ENCODE measurements around the gene WRNIP1.
A peak's percentile ranks its signal among the peaks of the same experiment; 100 is the strongest.

The WRNIP1 gene

GRCh38 chr6:2763345-2763841 is 1.8 kb upstream of the WRNIP1 start:
- DNase-seq (ENCODE audit: low read depth) = no peak

DNA sequence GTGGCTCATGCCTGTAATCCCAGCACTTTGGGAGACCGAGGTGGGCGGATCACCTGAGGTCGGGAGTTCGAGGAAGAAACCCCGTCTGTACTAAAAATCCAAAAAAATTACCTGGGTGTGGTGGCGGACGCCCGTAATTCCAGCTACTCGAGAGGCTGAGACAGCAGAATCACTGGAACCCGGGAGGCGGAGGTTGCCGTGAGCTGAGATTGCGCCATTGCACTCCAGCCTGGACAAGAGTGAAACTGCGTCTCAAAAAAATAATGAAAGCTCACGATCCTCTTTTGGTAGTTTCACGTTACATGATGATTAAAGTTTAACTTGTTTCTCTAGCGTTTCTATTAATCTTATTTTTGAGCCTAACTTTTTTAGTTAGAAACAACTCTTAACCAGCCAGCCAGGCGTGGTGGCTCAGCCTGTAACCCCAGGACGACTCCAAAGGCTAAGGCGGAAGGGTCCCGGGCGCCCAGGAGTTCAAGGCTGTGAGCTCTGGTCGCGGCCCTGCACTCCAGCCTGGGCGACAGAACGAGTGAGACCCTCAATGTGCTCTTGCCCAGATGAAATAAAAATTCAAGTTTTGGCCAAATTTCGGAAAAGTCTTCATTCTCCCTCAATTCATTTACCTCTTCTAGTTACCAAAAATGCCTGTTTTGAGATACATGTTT is 1.2 kb upstream of the WRNIP1 start:
- DNase-seq (ENCODE audit: low read depth) = no peak

GRCh38 chr6:2764610-2765165 is 505 bp upstream of the WRNIP1 start:
- DNase-seq (ENCODE audit: low read depth) = peak; percentile 34

- DNase-seq (ENCODE audit: low read depth) = no peak
These were observed 938 bp downstream of the WRNIP1 start for GRCh38 chr6:2765896-2766766.

- DNase-seq (ENCODE audit: low read depth) = no peak
These were observed 1.8 kb downstream of the WRNIP1 start for GRCh38 chr6:2766767-2767656.

DNA sequence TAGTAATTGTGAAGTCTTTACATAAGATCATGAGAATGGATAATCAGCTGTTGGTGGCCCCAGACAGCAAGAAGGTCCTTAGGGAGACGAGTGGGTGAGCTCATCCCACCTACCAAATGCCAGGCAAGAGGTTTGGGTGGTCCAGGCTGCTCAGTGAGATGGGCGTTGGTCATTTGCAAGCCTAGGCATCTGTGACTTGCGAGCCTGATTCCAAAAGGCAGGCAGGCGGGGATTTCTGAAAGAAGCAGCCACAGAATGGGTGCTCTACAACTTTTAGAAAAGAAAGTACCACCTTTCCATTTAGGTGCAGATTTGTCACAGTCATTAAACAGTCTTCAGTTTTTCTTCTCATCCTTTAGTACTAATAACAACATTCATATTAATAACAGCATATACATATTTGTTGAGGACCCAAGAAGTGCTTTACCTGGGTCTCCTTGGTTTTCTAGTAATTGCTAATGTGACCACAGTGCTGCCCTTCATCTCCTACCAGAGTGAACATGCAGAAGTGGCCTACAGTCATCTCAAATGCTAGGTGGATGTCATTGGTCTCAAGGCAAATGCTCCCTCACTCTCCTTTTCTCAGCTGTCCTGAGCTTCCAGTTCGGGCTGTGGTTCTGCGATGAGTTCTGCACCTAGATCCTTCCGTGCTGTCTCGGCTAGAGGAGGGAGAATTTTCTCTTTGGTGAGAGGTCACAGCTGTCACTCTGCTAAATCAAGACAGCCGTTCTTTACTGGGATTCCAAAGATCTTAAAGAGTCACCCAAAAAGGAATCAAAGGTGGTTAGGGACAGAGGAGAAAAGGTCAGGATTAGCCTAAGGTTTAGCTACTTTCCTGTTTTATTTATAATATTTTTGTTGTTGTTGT is 2.7 kb downstream of the WRNIP1 start:
- DNase-seq (ENCODE audit: low read depth) = no peak

- DNase-seq (ENCODE audit: low read depth) = no peak
These were observed 3.5 kb downstream of the WRNIP1 start for GRCh38 chr6:2768696-2769095.

GRCh38 chr6:2770171-2770570 is 5.0 kb downstream of the WRNIP1 start:
- no peak for DNase-seq (ENCODE audit: low read depth)

GRCh38 chr6:2771079-2771478 is 5.9 kb downstream of the WRNIP1 start:
- DNase-seq (ENCODE audit: low read depth) = no peak

- DNase-seq (ENCODE audit: low read depth) = no peak
These were observed 7.6 kb downstream of the WRNIP1 start for GRCh38 chr6:2772840-2773239.

DNA sequence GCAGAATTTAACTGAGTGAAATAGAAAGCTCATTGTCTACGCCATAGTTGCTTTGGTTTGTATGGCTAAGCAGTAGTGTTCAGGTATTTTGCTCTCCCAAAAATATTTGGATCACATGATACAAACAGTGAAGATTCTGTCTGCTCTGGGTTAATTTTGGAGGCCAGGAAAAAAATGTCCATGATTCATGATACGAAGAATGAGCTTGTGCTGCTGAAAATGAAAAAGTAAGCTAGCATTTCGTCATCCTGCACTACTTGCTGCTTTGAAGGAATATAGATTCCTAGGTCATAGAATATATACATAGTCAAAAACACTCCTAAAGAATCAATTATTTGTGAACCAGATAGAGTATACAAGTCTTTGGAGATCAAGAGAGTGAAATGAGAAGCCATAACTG is 8.3 kb downstream of the WRNIP1 start:
- DNase-seq (ENCODE audit: low read depth) = no peak

- no peak for DNase-seq (ENCODE audit: low read depth)
These were observed 9.8 kb downstream of the WRNIP1 start for GRCh38 chr6:2775003-2775402.

DNA sequence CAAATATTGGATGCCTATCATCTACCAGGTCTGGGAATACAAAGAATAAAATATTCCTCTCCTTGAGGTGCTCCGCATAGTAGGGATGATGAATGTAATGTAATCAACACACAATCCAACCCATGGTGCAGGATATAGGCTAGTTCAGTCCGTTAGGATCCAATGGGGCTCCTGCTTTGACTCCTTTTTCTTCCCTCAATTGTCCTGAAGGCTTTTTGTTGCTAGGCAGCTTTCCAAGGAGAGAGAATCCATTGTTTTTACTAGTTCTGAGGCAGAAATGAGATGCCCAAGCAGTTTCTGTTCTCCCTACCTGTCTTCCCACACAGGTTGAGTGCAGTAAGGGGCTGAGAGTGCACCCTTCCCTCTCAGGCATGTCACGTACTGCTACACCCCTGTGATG is 12.1 kb downstream of the WRNIP1 start:
- no peak for DNase-seq (ENCODE audit: low read depth)

- no peak for DNase-seq (ENCODE audit: low read depth)
These were observed 15.0 kb downstream of the WRNIP1 start for GRCh38 chr6:2780102-2780737.

DNA sequence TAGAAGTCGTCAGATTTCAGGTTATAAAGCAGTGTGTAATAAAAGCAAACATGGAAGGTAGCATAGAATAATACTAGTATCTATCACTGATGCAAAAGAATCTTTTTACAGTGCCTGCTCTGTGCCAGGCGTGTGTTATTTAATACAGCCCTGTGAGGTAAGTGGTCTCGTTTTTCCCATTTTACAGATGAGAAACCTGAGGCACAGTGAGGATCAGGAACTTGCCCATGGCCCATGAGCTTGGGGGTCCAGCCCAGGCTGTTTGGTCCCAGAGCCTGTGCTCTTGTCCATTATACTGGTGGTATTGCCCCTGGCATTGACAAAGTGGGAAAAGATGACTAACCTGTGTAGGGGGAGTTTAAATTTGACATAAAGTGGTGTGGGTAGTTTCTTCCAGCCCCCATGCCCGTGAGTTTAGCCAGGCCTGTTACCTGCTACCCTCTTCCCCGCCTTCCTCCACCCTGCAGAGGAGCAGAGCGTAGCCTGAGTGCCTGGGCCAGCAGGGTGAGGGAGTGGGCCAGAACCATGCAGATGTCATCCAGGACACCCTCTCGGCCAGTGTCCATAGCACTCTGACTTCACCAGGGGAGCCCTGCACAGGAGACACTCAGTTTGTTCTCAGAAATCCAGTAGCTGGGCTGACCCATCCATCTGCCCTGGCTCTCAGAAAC is 16.6 kb downstream of the WRNIP1 start:
- no peak for DNase-seq (ENCODE audit: low read depth)

DNA sequence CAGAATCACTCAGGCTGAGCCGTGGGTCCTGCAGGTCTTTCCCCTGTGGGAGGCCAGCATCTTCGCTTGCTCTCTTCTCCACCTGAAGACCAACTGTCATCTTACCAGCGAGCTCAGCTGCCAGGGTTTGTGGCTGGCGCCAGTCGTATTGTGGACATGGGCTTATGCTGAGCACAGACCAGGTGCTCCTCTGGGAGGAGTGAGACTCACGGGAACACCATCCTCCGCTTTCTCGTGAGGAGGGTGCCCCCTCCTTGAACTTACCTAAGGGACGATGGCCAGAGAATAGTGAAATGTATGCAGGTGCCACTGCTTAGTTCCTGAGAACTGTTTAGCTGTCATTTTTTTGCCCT is 17.1 kb downstream of the WRNIP1 start:
- no peak for DNase-seq (ENCODE audit: low read depth)

DNA sequence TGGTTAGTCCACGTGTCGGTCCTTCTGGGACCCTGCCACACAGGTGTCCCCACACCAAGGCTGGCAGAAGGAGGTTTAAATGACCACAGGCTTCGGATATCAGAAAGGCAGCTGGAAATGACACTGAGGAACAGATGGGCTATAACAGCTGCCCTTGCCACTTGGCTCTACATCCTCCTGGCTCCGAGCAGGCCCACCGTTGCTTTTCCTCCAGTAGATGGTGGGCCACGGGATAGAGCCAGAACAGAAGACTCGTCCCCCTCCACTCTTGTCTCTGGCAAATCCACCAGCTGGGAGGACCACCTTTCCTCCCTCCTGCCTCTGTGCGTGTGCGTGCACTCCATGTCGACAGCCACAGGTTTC is 17.6 kb downstream of the WRNIP1 start:
- DNase-seq (ENCODE audit: low read depth) = no peak

DNA sequence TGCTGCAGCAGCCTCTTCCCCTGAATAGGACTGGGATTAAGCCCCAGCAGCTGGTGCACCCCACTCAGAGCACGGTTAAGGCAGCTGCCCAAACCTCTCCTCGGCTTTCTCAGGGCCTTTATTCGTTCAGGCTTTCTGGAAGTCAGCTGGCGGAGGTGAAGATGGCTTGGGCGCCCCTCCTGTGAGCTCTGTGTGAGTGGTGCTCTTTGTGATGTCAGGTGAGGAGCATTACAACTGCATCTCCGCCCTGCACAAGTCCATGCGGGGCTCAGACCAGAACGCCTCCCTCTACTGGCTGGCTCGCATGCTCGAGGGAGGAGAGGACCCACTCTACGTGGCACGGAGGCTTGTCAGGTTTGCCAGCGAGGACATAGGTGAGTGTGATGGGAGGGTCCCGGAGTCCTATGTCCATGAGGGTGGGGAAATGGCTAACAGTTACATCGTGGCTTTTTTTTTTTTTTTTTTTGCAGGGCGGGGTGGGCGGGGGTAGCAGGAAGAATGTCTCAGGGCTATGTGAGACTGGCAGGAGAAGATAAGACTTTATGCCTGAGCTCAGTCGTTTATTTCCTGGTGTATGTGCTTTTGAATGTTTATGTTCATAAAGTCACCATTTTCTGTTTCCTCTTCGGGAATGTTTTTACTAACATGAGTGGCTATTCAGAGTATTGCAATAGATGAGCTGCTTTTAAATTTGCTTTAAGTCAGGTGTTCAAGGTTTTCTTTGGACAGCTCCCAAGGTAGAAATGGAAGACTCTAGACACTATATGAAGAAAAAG is 18.2 kb downstream of the WRNIP1 start:
- DNase-seq (ENCODE audit: low read depth) = no peak

DNA sequence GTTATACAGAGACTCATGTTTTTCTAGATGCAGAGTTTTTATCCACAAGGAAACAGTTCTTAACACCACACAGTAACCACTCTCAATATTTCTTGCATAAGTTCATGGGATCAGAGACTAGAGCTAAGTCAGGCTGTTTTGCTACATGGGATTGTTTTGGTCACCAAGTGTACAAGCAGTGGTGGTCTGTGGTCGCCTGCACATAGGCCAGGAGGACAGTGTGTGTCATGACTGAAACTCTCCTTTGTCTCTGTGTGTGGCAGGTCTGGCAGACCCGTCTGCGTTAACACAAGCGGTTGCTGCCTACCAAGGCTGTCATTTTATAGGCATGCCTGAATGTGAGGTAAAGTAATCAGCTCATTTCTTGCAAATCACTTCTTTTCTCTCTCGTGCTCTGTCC is 18.9 kb downstream of the WRNIP1 start:
- DNase-seq (ENCODE audit: low read depth) = no peak

Data from stimulated activated CD8-positive, alpha-beta memory T cell treated with anti-CD3 and anti-CD28 coated beads, Interleukin-15, amount 100 ng/mL, for 1 hour (primary cell).